K562 (cell line): ENCODE measurements around the gene GOPC. TPM values are rescaled to one million over a fixed set of nuclear protein-coding genes. Genes with fewer than 3 reads are reported as not detected.

Experiments used
- CREB1 ChIP-seq, 2 experiments: sonication (generic) in 1 of 2; formaldehyde crosslinking in 1 of 2; IDR thresholded peaks; 2 replicates each; pipeline versions ENCODE4 v1.6.1 to v1.8.0; 2012 to 2022; ENCODE audit warnings: inconsistent platforms in 1 of 2, mild to moderate bottlenecking in 1 of 2, missing genetic modification reagents in 1 of 2, moderate library complexity in 1 of 2
- MGA ChIP-seq: fragments of 450-650 bp; IDR thresholded peaks from 2 replicates; pipeline ENCODE4 v1.6.1; 2016; ENCODE audit warnings: mild to moderate bottlenecking, moderate library complexity
- TRIM25 ChIP-seq: fragments of 450-650 bp; IDR thresholded peaks from 2 replicates; pipeline ENCODE4 v1.7.0; 2016; ENCODE audit warnings: borderline replicate concordance
- YY1 ChIP-seq, 3 experiments: IDR thresholded peaks; 2 replicates each; pipeline ENCODE4 v1.6.1; 2011; ENCODE audit warnings: low read length in 2 of 3, mild to moderate bottlenecking in 2 of 3, moderate library complexity in 2 of 3, borderline replicate concordance in 1 of 3, control low read depth in 1 of 3, low read depth in 1 of 3; ENCODE audit not compliant: insufficient read depth in 3 of 3, insufficient replicate concordance in 2 of 3, control insufficient read depth in 1 of 3, insufficient read length in 1 of 3; ENCODE audit errors: extremely low read depth in 1 of 3
- polyA plus RNA-seq, 8 experiments: library from polyadenylated mRNA; depleted of rRNA in 4 of 8; stranded (reverse) in 5 of 8; unstranded in 3 of 8; fragments of >200 nt; fragmentation: Nextera tagmentation in 2 of 8; fragmentation: Illumina TruSeq in 1 of 8; extraction: Ambion mirVana in 2 of 8; extraction: Trizol in 1 of 8; gene quantifications; 2 replicates each; pipeline versions ENCODE4 v1.2.1 to v1.2.3, GENCODE V29; 2011 to 2014; ENCODE audit warnings: inconsistent platforms in 1 of 8, missing spikeins in 1 of 8
- total RNA-seq, 7 experiments: library from RNA; depleted of rRNA in 6 of 7; stranded (reverse); fragments of >200 nt in 6 of 7; fragmentation: Illumina TruSeq in 2 of 7; extraction: Trizol in 2 of 7; gene quantifications; 2 replicates each; pipeline versions ENCODE4 v1.2.1 to v1.2.3, GENCODE V29; 2011 to 2021; ENCODE audit warnings: low replicate concordance in 1 of 7

GOPC gene
- total and polyA plus RNA-seq, 9 of the 15 experiments (the other 6 are each of a cell fraction or from before 2014, with no cell fraction given): 10.0 to 32.2 (median 25.6) TPM

GRCh38 chr6:117531809-117532725, 70.2 kb downstream of the GOPC start (continued):
- TF ChIP-seq MGA (peak; percentile 49; the same call in 1 of the 2 replicates), CREB1 (IDR thresholded peaks at IDR 0.05) (no peak), CREB1 (CRISPR knock-in tag; IDR thresholded peaks at IDR 0.05) (no peak), YY1 (IDR thresholded peaks at IDR 0.05; ENCODE audit: borderline replicate concordance in 1 of 3, control insufficient read depth in 1 of 3, extremely low read depth in 1 of 3, insufficient read depth in 3 of 3, insufficient read length in 1 of 3, insufficient replicate concordance in 2 of 3, low read depth in 1 of 3, low read length in 2 of 3) (no peak), TRIM25 (no peak)
